Omental fat pad (tissue), 4 donors: ENCODE data around the gene A3GALT2. TPM values are rescaled to one million over a fixed set of nuclear protein-coding genes. Genes with fewer than 3 reads are reported as not detected.

Source experiments
- ATAC-seq: fragments of 150-250 bp; one replicate; pipeline ENCODE4 v1.9.1; 2016; ENCODE audit warnings: mild to moderate bottlenecking, moderate library complexity; ENCODE audit not compliant: low FRiP score
- DNase-seq: peaks from one replicate; pipeline ENCODE4 v3.0.0-alpha.2; 2019; ENCODE audit warnings: low spot score
- CTCF ChIP-seq, 3 donors: fragments of 450-650 bp; IDR thresholded peaks; one replicate each; pipeline ENCODE4 v1.5.1; 2016 to 2017; ENCODE audit warnings: antibody characterized with exemption in 3 of 3, mild to moderate bottlenecking in 3 of 3, moderate library complexity in 2 of 3
- total RNA-seq, 4 donors: library from RNA; depleted of rRNA; stranded (reverse); fragments of >200 nt; gene quantifications; one replicate each; pipeline ENCODE4 v1.1.0, GENCODE V29; 2016

Gene A3GALT2
- total RNA-seq, 4 donors from 2014 or later = not detected

GRCh38 chr1:33353531-33353930 is 32.6 kb upstream of the A3GALT2 start:
- TF ChIP-seq CTCF (IDR thresholded peaks at IDR 0.05) = no peak
- no peak for ATAC-seq

GRCh38 chr1:33351281-33351660 is 30.4 kb upstream of the A3GALT2 start:
- no peak for TF ChIP-seq CTCF (IDR thresholded peaks at IDR 0.05)
- no peak for ATAC-seq
- no peak for DNase-seq

More at GRCh38 chr1:33353531-33353930, 32.6 kb upstream of the A3GALT2 start:
- DNase-seq = no peak

GRCh38 chr1:33350611-33351280 is 29.8 kb upstream of the A3GALT2 start:
- TF ChIP-seq CTCF (IDR thresholded peaks at IDR 0.05) = no peak
- ATAC-seq (no peak), DNase-seq (no peak)

GRCh38 chr1:33349778-33350610 is 29.1 kb upstream of the A3GALT2 start:
- DNase-seq = peak; percentile 47
- peak; percentile 85 for ATAC-seq
- no peak for TF ChIP-seq CTCF (IDR thresholded peaks at IDR 0.05)

- TF ChIP-seq CTCF (IDR thresholded peaks at IDR 0.05) = no peak
- DNase-seq = no peak
- peak; percentile 42 for ATAC-seq
Observed at GRCh38 chr1:33349081-33349759, 28.3 kb upstream of the A3GALT2 start.

GRCh38 chr1:33348676-33349080 is 27.8 kb upstream of the A3GALT2 start:
- no peak for ATAC-seq
- no peak for TF ChIP-seq CTCF (IDR thresholded peaks at IDR 0.05)
- no peak for DNase-seq
